ENCODE results near the gene BUD13. TPM values are rescaled to one million over a fixed set of nuclear protein-coding genes. Genes with fewer than 3 reads are reported as not detected.

Gene BUD13
- polyA plus RNA-seq, 1 experiment = 11.7 TPM

- Histone ChIP-seq H3K4me3 (ENCODE audit: low read depth, low read length) (no peak overlapping the region), H3K36me3 (ENCODE audit: control insufficient read depth, insufficient read depth, low read length) (no peaks in the 10 kb centered on the region), H3K27me3 (ENCODE audit: control insufficient read depth, insufficient read depth, low read length) (peaks cover 30% of the 10 kb centered on the region)
- TF ChIP-seq CTCF (IDR thresholded peaks at IDR 0.05; ENCODE audit: insufficient read depth, low read depth, low read length) = no peak
- POLR2A ChIA-PET = no interaction called here
- no peak for DNase-seq (ENCODE audit: low read depth)
- CTCF ChIA-PET = interaction anchor here (1.7 kb wide), 1 partner anchor 15 kb away, joined by 10 read pairs; no protein-coding TSS in a partner anchor
Observed at GRCh38 chr11:116727990-116728389, 44.8 kb downstream of the BUD13 start.

GRCh38 chr11:116725434-116726221, 47.2 kb downstream of the BUD13 start:
- no peak overlapping the region for H3K4me3 ChIP-seq (ENCODE audit: low read depth, low read length)
- TF ChIP-seq CTCF (IDR thresholded peaks at IDR 0.05; ENCODE audit: insufficient read depth, low read depth, low read length) = no peak
- no peak for DNase-seq (ENCODE audit: low read depth)
- peaks cover 27% of the 10 kb centered on the region for H3K27me3 ChIP-seq (ENCODE audit: control insufficient read depth, insufficient read depth, low read length)
- ChIA-PET POLR2A (no interaction called here), CTCF (interaction anchor here (1.1 kb wide), 1 partner anchor 13 kb away, joined by 4 read pairs; no protein-coding TSS in a partner anchor)
- no peaks in the 10 kb centered on the region for H3K36me3 ChIP-seq (ENCODE audit: control insufficient read depth, insufficient read depth, low read length)

GRCh38 chr11:116724813-116725212, 48.0 kb downstream of the BUD13 start:
- Histone ChIP-seq H3K36me3 (ENCODE audit: control insufficient read depth, insufficient read depth, low read length) (no peaks in the 10 kb centered on the region), H3K27me3 (ENCODE audit: control insufficient read depth, insufficient read depth, low read length) (peaks cover 29% of the 10 kb centered on the region), H3K4me3 (ENCODE audit: low read depth, low read length) (no peak overlapping the region)
- DNase-seq (ENCODE audit: low read depth) = no peak
- no peak for TF ChIP-seq CTCF (IDR thresholded peaks at IDR 0.05; ENCODE audit: insufficient read depth, low read depth, low read length)
- ChIA-PET CTCF (no interaction called here), POLR2A (no interaction called here)

GRCh38 chr11:116723511-116723910, 49.3 kb downstream of the BUD13 start:
- DNase-seq (ENCODE audit: low read depth) = no peak
- no peaks in the 10 kb centered on the region for H3K36me3 ChIP-seq (ENCODE audit: control insufficient read depth, insufficient read depth, low read length)
- TF ChIP-seq CTCF (IDR thresholded peaks at IDR 0.05; ENCODE audit: insufficient read depth, low read depth, low read length) = no peak
- ChIA-PET POLR2A (no interaction called here), CTCF (interaction anchor here (0.9 to 2.4 kb wide), 3 partner anchors 9 to 82 kb away, joined by 3 to 22 read pairs (median 3); no protein-coding TSS in a partner anchor)
- H3K4me3 ChIP-seq (ENCODE audit: low read depth, low read length) = no peak overlapping the region
- peaks cover 26% of the 10 kb centered on the region for H3K27me3 ChIP-seq (ENCODE audit: control insufficient read depth, insufficient read depth, low read length)

GRCh38 chr11:116721988-116722387, 50.8 kb downstream of the BUD13 start:
- no peaks in the 10 kb centered on the region for H3K36me3 ChIP-seq (ENCODE audit: control insufficient read depth, insufficient read depth, low read length)
- H3K4me3 ChIP-seq (ENCODE audit: low read depth, low read length) = no peak overlapping the region
- H3K27me3 ChIP-seq (ENCODE audit: control insufficient read depth, insufficient read depth, low read length) = peaks cover 21% of the 10 kb centered on the region
- no peak for DNase-seq (ENCODE audit: low read depth)
- ChIA-PET CTCF (interaction anchor here (0.7 to 2.4 kb wide), 5 partner anchors 9 to 22 kb away, joined by 3 to 22 read pairs (median 3); no protein-coding TSS in a partner anchor), POLR2A (no interaction called here)
- no peak for TF ChIP-seq CTCF (IDR thresholded peaks at IDR 0.05; ENCODE audit: insufficient read depth, low read depth, low read length)
